WI38 (cell line): ENCODE data around the gene MYO7A.

Experiments used
- H3K4me3 ChIP-seq: 2 replicates; pipeline ENCODE4 v1.5.1; 2011; ENCODE audit warnings: low read depth, mild to moderate bottlenecking, control low read depth, low read length
- TF ChIP-seq, protein P1 (sequence below): IDR thresholded peaks from 2 replicates; pipeline ENCODE4 v1.5.1; 2012; ENCODE audit warnings: low read depth, mild to moderate bottlenecking, control low read depth, low read length

MYO7A gene

DNA sequence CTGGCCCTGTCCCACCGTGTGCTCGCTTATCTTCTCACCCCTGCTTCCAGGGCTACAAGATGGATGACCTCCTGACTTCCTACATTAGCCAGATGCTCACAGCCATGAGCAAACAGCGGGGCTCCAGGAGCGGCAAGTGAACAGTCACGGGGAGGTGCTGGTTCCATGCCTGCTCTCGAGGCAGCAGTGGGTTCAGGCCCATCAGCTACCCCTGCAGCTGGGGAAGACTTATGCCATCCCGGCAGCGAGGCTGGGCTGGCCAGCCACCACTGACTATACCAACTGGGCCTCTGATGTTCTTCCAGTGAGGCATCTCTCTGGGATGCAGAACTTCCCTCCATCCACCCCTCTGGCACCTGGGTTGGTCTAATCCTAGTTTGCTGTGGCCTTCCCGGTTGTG, 86.5 kb downstream of the MYO7A start:
- H3K4me3 ChIP-seq = no peak overlapping the region

DNA sequence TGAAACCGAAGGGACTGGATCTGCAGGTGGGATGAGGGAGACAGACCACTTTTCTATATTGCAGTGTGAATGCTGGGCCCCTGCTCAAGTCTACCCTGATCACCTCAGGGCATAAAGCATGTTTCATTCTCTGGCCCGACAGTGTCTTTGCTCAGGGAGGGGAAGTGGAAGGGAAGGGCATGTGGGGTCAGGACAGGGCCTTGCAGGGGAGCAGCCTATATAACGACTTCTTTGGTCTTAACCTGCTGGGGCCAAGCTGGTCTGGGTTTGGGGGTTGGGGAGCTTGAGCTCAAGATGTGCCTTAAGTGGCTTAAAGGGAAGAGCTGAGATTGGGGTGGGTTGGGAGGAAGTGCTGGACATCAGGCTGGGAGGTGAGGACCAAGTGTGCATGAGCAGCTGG, 87.1 kb downstream of the MYO7A start:
- TF ChIP-seq, protein P1, sequence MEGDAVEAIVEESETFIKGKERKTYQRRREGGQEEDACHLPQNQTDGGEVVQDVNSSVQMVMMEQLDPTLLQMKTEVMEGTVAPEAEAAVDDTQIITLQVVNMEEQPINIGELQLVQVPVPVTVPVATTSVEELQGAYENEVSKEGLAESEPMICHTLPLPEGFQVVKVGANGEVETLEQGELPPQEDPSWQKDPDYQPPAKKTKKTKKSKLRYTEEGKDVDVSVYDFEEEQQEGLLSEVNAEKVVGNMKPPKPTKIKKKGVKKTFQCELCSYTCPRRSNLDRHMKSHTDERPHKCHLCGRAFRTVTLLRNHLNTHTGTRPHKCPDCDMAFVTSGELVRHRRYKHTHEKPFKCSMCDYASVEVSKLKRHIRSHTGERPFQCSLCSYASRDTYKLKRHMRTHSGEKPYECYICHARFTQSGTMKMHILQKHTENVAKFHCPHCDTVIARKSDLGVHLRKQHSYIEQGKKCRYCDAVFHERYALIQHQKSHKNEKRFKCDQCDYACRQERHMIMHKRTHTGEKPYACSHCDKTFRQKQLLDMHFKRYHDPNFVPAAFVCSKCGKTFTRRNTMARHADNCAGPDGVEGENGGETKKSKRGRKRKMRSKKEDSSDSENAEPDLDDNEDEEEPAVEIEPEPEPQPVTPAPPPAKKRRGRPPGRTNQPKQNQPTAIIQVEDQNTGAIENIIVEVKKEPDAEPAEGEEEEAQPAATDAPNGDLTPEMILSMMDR = no peak
- no peak overlapping the region for H3K4me3 ChIP-seq

More for the DNA sequence above, 86.5 kb downstream of the MYO7A start:
- TF ChIP-seq, protein P1 = no peak

DNA sequence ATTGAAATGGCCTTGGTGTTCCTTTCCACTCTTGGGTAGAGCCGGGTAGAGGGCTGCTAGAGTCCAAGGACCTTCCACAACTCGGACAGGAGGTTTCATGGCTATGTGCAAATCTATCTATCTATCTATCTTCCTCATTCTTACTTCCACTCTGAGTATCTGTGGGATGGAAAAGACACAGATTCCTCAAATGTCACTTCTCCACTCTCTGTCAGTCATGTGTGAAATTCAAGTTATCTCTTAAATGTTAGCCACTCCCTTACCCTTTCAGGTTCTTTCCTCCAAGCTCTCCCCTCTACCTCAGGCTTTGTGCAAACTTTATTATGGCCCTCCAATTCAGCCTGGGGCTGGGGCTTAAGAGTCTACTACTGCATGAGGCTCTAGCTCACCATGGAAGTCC, 89.1 kb downstream of the MYO7A start:
- H3K4me3 ChIP-seq = no peak overlapping the region
- TF ChIP-seq, protein P1 = no peak

DNA sequence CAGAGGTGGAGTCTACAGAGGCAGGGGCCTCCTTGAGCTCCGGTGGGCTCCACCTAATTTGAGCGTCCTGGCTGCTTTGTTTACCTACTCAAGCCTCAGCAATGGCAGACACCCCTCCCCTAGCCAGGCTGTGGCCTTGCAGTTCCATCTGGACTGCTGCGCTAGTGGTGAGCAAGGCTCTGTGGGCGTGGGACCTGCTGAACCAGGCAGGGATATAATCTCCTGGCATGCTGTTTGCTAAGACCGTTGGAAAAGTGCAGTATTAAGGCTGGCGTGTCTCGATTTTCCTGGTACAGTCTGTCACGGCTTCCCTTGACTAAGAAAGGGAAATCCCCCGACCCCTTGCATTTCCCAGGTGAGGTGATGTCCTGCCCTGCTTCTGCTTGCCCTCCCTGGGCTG, 95.8 kb downstream of the MYO7A start:
- TF ChIP-seq, protein P1 = no peak
- no peak overlapping the region for H3K4me3 ChIP-seq

DNA sequence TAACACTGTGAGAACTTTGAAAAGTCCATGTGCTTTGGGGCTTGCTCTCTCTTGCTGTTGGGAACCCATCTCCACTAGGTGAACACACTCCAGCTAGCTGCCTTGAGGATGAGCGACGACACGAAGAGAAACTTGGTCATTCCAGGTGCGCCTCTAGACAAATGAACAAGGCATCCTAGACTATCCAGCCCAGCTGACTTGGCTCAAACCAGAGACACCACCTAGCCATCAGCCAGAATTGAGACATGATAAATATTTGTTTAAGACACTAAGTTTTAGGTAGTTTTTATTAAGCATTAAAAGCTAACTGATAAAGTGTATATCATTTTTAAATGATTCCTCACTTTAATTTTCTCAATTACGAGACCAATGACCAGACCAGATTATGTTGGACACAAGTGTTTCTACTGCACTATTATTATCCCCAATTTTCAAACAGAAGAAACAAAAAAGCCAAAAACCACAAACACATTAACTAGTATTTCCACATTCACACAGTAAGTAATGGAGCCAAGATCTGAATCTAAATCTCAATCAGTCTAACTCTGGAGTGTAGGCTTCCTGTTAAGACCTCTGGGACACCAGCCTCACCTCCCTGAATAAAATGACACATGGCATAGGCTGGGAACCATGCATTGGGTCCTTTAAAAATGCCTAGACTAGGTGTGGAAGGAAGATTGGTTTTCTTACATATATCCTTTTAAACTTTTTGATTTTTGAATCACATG, 103.0 kb downstream of the MYO7A start:
- TF ChIP-seq, protein P1 = no peak
- no peak overlapping the region for H3K4me3 ChIP-seq

DNA sequence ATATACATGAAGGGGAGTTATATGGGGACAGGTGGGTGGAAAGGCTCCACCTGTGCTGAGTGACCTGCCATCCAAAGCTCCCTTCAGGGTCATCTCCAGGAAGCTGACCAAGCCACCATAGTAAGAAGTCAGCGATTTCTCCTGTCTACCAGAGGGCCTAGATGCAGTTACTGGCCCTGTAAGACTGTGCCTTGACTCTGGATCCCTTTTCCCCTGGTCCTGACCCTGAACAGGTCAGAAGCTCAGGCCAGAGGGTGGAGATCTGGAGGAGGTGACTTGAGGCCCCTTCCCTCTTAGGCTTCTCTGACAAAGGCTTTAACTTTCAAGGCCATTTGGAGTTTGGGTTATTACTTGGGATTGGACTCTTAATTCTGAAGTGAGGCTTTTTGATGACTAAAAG, 103.8 kb downstream of the MYO7A start:
- H3K4me3 ChIP-seq = no peak overlapping the region
- TF ChIP-seq, protein P1 = no peak

DNA sequence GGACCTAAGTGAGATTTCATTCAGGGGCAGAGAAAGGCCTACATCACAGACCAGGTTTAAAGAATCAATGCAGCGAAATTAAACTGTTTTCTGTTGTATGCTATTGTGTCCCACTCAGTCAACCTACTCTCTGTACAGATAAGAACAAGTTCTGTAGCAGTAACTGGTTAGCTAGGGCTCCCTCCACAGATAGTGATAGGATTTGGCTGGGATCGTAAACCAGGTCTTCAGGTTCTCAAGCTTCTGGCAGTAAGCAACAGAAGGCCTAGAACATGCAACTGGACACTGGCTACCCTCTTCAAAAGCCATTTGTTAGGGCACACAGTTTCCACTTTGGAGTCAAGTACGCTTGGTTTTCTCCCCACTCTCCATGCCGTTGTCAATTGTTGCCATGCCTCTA, 104.2 kb downstream of the MYO7A start:
- TF ChIP-seq, protein P1 = no peak
- H3K4me3 ChIP-seq = no peak overlapping the region
